HG02610 (cell line): ENCODE results near the gene DNAI2.
"Not testable (repeated sequence)": the region's sequence is repeated elsewhere in the genome, so short reads cannot be mapped to it uniquely, and the experiment has no call there.

Source experiments
- ATAC-seq: cut with Tn5 transposase; IDR thresholded peaks from one replicate; pipeline ENCODE4 v1.9.1; 2021; ENCODE audit warnings: mild to moderate bottlenecking, moderate library complexity; ENCODE audit not compliant: unreplicated experiment

DNAI2 gene

DNA sequence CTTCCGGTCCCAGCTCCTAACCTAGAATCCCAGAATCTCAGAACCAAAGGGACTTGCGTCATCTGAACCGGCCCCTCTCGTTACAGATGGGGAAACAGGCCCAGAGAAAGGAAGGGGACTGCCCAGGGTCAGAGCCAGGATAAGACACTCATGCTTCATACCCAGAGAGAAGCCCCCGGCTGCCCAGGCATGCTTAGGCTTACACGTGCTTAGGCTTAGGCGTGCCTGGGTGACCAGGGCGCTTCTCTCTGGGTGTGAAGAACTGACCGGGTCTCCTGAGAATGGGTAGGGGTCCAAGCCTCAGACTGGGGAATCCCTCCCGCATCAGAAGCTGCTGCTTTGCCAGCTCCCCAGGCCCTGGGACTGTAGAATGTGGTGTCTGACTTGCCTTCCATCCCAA, 29.9 kb upstream of the DNAI2 start:
- no peak for ATAC-seq

DNA sequence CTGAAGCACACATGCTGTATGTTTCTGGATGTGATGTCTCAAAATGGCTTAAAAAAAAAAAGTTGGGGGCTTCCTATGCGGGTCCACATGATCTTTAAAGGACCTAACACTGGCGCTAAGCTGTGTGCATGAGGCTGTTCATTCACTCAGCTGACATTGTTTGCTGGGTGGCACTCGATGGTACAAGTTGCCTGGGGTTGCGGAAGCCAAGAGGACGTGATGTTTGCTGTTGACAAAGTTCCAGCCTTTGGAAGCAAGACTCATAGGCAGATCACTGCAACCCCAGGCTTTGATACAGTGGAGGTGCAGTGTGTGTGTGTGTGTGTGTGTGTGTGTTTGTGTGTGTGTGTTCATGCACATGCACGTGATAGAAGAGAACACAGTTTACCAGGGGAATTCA, 29.5 kb upstream of the DNAI2 start:
- no peak for ATAC-seq

DNA sequence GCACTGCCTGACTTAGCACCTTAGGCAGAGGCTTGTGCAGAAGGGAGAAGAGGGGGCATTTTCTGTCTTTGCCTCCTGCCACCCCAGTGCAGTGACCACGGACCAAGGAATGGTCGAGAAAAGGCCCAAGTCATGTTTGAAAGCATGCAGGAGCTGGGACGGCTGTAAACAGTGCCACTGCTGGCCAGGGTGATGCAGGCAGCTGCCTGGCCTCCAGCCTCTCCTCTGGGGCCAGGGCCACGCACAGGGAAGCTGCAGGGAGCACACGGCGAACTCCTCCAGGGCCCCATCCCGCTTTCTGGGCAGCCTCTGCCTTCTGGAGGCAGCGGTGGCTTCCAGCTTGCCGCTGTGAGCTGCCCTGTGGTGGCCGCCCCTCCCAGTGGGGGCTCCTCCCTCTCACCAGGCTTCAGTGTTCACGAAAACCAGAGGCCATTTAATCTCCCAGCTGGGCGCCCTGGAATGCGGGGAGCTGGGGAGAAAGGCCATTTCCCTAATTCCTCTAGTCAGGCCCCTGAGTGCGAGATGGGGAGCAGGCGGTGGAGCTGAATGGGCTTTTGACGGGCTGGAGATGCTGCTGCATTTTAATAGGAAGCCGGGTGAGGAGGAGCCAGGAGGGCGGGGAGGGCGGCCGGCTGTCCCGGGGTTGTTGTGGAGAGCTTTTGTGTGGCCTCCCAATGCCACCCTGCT, 28.7 kb upstream of the DNAI2 start:
- no peak for ATAC-seq

DNA sequence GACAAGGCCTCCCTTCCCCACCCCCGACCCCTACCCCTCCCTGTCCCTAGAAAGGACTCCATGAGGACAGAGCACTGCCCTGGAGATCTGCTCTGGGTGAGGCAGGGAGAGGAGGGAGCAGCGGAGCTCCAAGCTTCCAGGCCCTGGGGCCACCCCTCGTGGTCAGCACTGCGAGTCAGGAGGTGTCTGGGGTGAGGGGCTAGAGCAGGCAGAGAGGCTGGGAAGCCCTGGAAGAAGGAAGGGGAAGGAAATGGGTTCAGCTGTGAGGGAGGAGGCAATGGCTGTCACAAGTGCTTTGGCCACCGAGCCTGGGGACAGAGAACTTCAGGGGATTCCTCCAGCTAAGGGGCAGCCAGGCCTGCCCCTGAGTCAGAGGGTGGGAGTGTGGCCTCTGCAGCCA, 28.2 kb upstream of the DNAI2 start:
- ATAC-seq: no peak

DNA sequence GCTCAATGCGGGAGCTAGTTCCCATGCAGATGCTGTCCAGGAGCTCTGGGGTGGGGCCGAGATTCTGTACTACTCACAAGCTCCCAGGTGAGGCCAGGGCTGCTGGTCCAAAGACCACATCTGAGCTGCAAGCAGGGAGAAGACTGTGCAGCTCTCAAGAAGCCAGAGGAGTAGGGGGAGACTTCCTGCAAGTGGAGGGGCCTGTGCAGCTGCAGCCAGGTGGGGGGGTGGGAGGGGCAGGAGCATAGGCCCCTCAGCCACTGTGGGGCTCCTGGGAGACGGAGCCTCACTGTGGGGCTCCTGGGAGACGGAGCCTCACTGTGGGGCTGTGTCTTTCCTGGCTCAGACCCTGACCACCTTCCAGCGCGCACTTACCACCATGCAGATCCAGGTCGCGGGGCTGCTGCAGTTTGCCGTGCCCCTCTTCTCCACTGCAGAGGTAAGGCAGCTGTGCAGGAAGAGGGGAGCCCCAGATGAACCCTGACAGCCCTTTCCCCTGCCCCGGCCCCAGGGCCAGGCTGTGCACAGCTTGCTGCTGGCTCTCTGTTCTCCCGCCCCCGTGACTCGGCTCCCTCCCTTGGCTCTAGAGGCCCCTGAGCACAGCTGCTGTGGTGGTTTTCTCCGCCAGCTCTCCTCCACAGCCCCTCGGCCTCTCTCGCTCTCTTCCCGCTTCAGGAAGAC, 24.3 kb upstream of the DNAI2 start:
- ATAC-seq: no peak

DNA sequence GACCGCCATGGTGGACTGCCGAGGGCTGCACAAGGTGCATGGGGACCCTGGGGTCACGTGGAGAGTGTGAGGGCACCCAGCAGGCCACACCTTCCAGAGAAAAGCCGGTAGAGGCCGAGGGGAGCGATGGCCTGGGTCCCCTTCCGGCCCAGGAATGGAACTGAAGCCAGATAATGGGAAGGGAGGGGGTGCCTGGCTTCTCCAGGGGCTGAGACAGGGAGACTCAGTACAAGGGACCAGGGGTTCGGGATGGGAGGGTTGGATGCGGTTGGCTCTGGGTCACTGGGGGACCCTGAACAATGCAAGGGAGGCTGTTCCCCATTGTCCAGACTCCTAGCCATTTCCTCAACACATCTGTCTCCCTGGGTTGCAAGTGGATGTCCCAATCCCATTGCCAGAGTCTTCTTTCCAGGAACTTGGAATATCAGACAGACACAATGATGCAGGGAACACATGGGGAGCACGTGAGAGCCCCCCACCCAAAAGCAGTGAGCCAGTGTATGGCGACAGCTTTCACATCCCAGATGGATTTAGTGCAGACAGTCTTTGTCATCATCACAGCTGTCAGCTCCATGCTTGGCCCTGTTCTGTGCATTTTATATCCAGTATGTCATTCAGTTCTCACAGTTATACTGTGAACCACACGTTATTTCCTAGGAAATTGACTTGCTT, 23.6 kb upstream of the DNAI2 start:
- no peak for ATAC-seq

DNA sequence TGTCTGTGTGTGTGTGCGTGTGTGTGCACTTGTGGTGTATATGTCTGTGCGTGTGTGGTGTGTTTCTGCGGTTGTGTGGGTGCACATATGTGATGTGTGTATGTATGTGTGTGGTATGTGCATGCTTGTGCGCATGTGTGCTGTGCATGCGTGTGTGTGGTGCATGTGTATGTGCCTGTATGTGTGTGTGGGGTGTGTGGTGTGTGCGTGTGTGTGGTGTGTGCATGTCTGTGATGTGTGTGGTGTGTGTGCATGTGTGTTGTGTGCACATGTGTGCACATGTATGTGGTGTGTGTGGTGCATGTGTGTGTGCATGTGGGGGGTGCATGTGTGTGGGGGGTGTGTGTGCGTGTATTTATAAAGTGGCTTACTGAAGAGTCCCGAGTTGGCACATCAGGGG, 23.0 kb upstream of the DNAI2 start:
- no peak for ATAC-seq

DNA sequence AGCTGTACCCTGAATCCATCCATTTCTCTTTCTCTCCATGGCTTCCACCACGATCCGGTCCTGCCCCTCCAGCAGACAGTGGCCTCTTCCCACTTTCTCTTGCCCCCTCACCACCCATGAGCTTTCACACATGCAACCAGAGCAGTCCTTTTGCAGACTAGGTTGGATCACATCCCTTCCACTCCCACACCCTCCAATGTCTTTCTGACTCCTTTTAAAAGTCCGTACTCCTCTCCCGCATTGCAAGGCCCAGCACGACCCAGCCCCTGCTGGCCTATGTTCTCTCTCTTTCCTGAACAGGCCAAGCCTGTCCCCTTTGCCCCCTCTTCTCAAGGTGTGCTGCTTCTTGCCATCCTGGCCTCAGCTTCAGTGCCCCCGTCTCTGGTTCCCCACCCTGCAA, 22.5 kb upstream of the DNAI2 start:
- no peak for ATAC-seq

DNA sequence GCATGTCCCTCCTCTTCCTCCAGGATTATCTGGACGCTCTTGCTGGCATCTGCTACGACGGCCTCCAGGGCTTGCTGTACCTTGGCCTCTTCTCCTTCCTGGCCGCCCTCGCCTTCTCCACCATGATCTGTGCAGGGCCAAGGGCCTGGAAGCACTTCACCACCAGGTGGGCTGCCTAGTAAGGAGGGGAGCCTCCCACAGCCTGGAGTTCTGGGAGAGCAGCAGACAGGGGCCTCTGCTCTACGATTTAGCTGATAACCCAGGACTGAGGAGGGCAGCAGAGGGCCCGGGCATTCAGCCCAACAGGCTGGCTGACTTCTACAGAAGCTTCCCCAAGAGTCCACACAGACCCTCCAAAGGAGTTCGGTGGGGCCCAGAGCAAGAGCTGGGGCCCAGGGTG, 21.8 kb upstream of the DNAI2 start:
- ATAC-seq: no peak

DNA sequence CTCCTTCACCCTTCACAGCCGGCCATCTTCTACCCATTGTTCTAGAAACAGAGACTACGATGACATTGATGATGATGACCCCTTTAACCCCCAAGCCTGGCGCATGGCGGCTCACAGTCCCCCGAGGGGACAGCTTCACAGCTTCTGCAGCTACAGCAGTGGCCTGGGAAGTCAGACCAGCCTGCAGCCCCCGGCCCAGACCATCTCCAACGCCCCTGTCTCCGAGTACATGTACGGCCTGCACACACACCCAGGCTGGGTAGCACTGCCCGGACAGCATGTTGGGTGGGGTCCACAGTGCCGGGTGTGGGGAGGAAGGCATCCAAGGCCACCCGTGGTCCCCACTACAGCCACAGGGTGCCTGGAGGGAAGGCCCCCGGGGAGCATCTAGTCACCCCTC, 21.0 kb upstream of the DNAI2 start:
- ATAC-seq: no peak

DNA sequence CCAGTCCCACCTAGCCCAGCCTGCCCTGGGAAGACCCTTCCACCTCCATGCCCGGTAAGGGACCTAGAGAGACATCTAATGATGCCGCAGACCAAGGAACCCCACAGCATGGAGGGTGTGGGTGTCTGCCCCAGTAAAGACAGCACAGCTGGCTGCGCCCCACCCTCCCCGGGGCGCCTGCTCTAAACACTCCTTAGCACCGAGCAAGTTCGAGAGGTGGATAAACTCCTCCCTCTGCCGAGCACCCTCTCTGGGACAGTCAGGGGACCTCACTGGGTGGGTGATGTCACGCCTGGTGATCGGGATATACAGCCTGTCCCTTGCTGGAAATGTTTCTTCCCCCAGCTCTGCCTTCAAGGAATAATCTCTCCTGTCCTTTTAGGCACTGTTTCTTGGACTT, 16.7 kb upstream of the DNAI2 start:
- ATAC-seq: no peak

DNA sequence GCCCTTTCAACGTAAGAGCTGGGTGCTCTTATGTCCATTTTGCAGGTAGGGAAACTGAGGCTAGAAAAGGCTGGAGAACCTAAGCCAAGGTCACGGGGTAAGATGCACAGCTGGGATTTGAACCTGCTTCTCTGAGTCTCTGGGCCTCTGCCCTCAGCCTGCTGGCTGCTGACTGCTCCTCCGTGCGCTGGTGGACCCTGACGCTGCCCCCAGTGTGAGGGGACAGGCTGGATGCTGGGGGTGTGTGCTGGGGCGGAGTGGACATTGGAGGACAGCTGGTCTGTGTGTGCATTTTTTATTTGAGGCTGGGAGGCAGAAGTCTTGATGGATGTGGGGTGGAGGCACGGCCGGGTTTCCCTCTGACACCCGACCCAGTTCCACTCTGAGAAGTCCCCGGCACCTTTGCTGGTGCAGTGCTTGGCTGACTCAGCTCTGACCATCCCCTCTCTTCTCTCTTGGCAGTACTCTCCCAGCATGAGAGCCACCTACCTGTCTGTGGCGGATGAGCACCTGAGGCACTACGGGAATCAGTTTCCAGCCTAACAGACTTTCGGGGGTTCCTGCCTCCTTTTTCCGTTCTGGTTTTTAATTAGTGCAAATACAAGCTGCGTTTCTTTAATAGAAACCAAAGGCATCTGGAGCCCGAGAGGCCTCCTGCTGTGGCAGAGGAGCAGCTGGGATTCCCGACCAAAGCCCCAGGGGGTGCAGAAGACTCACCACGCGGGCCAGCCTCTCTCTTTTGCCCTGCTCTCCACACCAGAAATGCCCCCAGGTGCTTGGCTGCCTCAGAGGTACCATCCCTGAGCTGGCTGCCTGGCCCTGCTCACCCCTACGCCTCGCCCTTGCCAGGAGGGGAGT, 14.1 kb upstream of the DNAI2 start:
- no peak for ATAC-seq

DNA sequence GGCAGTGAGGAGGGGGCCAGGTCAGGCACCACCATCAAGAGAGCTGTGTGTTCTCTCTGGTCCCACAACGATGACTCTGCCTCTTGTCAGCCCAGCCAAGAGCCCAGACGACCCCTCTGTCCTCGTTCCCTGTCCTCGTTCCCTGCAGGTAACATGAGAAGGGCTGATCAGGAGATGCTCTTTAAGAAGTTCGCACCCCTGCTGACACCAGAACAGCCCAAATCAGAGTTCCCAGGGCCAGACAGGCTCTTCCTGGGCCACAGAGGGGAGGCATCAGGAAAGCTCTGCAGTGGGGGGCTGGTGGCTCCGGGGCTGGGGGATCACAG, 13.5 kb upstream of the DNAI2 start:
- ATAC-seq: no peak

DNA sequence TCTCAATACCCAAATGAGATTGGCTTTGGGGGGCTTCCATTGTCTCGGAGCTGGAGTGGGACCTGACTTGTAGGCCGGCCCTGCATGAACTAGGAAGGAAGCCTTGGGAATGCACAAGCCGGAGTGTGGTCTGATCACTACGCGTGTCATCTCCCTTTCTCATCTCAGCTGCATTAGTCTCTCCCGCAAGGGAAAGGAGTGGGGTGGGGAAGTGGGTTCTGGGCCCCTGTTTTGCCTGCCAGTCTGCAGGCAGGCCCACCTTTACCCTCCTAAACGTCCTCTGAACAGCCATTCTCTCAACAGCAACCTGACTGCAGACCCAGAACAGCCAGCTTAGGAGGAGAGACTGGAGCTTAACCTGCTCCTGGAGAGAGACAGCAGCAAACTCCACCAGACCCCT, 11.4 kb upstream of the DNAI2 start:
- ATAC-seq: no peak

DNA sequence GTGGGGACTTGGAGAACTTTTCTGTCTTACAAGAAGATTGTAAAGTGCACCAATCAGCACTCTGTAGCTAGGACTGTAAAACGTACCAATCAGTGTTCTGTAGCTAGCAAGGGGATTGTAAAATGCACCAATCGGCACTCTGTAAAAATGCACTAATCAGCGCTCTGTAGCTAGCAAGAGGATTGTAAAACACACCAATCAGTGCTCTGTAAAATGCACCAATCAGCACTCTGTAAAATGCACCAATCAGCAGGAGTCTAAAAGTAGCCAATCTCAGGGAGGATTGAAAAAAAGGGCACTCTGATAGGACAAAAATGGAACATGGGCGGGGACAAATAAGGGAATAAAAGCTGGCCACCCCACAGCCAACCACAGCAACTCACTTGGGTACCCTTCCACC, 7.0 kb upstream of the DNAI2 start:
- ATAC-seq: not testable (repeated sequence)

DNA sequence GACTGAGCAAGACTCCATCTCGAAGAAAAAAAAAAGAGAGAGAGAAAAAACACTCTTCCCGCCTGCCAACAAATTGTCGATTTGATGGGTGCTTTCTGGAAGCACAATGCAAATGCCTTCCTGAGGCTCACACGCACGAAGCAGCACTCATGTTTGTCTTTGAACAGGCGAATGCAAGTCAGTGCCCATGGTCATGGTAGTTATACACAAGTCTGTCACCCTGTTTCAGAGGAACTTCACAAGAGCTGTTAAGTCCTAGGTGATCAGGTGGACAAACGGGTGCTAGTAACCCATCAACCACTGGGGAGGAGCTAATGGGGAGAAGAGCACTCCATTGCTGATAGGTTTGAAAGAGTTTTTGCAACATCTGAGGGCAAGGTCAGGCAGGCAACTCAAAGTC, 6.5 kb upstream of the DNAI2 start:
- no peak for ATAC-seq

DNA sequence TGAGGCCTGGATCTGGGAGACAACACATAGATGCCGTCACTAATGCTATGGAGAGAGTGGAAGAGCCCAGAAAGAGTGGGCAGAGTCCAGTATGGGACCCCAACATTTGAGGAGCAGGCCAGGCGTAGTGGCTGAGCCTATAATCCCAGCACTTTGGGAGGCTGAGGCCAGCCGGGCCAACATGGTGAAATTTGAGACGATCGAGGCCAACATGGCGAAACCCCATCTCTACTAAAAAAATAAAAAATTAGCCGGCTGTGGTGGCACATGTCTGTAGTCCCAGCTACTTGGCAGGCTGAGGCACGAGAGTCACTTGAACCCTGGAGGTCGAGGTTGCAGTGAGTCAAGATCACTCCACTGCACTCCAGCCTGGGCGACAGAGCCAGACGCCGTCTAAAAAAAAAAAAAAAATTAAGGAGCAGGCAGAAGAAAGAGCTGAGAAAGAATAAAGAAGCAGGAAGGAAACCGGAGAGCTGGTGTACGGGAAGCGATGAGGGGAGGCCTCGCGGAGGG, 6.0 kb upstream of the DNAI2 start:
- ATAC-seq: no peak

DNA sequence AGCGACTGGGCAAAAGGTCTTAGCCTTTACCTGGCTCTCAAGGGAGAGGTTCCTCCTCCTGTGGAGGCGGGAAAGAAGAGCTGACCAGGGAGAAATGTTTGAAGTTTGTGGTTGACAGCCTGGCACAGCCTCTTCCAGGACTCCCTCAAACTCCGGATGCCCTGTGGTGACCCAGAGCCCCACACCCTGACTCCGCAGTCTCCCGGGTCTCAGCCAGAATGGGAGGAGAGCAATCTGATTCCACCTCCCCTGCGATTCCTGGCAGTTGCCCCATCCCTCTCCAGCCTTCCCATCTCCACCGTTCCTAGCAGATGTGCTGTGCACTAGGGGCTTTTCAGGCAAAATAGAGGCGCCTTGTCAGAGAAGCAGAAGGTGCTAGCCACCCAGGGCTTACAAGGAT, 5.5 kb upstream of the DNAI2 start:
- no peak for ATAC-seq

DNA sequence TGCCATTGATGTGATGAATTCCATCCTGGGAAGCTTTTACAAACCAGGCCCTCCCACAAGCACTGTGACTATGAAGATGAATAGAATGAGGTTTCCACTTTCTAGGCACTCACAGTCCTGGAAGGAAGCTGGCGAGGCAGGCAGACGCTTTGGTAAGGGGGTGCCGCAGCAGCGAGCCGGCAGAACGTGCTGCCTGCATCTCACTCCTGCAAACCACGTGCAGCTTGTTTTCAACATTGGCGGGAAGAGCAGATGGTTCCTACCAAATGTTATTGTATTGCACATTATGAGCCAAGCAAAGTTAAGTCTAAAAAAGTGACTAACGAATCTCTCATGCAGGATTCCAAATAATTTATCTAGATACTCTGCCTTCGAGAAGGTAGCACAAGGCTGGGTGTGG, 3.7 kb upstream of the DNAI2 start:
- ATAC-seq: no peak

DNA sequence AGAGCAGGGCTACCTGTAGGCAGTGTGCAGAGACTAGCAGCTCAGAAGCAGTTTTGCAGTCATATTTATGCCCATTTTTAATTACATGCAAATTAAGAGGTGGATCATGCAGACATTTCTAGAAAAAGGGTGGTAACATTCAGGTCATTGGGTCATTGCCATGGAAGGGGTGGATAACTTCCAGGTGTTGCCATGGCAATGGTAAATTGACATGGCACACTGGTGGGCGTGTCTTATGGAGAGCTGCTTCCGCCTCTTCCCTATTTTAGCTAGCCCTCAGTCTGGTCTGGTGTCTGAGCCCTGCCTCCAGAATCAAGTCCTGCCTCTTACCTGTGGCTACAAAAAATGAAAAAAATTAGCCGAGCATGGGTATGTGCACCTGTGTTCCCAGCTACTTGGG, 2.8 kb upstream of the DNAI2 start:
- no peak for ATAC-seq

DNA sequence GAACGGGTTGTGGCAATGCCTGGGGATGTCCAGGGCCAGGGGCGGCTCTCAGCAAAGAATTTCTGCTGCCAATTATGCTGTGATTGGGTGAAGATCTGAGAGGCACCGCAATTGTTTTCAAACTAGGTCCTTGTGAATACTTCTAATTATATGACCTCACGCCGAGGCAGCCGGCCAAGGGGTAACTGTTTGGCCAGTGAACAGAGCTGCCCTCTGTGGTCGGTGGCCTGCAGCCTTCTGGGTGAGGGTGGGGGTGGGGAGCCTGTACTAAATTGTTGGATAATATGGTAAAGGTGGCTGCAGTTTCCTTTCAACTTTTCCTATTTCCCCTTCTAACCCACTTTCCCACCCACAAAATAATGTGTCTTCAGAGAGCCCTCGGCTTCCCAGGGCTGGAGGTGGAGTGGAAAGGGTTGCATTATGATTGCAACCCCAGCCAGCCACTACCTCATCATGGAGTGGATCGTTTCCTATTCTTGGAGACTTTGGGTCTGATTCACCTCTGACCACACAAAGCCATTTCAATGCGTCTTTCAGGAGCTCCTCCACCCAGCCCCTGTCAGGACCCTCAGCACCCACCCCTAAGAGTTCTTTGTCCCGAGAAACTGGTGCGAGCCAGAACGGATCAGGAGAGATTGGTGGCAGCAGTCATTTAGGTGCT, 2.0 kb upstream of the DNAI2 start:
- ATAC-seq: no peak
